Measurements from ENCODE around the gene SPHK2.
A peak's percentile ranks its signal among the peaks of the same experiment; 100 is the strongest.
"Not testable (repeated sequence)": the region's sequence is repeated elsewhere in the genome, so short reads cannot be mapped to it uniquely, and the experiment has no call there.

SPHK2 gene

GRCh38 chr19:48624791-48625723, 5.8 kb downstream of the SPHK2 start:
- DNase-seq (ENCODE audit: low read depth) = no peak

- no peak for DNase-seq (ENCODE audit: low read depth)
Measured at GRCh38 chr19:48625891-48626327, 6.6 kb downstream of the SPHK2 start.

DNA sequence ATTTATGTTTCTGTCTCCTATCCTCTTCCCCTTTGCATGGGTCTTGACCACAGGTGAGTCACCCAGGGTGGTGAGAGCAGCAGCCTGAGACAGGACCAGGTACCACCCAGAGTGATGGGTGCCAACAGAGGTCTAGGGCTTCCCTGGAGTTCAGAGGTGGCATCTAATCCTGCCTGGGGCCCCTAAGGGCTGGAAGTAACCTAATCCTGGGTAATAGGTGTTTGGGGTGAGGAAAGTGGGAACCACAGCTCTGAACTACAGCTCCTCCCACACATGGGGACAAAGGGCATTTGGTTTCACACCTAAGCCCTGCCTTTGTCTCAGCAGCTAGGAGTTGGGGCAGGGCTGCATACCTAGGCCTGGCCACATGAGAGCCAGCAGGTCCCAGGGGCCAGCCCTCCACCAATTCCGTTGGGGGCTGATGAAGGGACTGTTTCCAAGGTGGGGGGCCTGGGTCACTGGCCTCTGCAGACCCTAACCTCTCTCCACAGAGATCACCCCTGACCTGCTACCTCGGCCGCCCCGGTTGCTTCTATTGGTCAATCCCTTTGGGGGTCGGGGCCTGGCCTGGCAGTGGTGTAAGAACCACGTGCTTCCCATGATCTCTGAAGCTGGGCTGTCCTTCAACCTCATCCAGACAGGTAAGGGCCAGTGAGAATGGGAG, 8.0 kb downstream of the SPHK2 start:
- DNase-seq (ENCODE audit: low read depth) = peak; percentile 48

- no peak for DNase-seq (ENCODE audit: low read depth)
Measured at GRCh38 chr19:48627865-48628314, 8.6 kb downstream of the SPHK2 start.

DNA sequence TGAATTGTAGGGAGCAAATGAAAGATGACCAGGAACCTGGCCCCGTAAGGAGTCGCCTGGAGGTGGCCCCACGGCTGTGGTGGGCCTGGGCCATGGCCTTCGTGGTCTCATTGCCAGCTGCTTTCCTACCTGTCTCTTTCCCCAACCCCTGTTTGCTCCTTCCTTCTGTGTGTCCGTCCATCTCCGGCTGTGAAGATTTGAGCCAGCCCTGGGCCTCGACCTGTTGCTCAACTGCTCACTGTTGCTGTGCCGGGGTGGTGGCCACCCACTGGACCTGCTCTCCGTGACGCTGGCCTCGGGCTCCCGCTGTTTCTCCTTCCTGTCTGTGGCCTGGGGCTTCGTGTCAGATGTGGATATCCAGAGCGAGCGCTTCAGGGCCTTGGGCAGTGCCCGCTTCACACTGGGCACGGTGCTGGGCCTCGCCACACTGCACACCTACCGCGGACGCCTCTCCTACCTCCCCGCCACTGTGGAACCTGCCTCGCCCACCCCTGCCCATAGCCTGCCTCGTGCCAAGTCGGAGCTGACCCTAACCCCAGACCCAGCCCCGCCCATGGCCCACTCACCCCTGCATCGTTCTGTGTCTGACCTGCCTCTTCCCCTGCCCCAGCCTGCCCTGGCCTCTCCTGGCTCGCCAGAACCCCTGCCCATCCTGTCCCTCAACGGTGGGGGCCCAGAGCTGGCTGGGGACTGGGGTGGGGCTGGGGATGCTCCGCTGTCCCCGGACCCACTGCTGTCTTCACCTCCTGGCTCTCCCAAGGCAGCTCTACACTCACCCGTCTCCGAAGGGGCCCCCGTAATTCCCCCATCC, 9.4 kb downstream of the SPHK2 start:
- DNase-seq (ENCODE audit: low read depth) = no peak

DNA sequence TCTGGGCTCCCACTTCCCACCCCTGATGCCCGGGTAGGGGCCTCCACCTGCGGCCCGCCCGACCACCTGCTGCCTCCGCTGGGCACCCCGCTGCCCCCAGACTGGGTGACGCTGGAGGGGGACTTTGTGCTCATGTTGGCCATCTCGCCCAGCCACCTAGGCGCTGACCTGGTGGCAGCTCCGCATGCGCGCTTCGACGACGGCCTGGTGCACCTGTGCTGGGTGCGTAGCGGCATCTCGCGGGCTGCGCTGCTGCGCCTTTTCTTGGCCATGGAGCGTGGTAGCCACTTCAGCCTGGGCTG, 9.9 kb downstream of the SPHK2 start:
- DNase-seq (ENCODE audit: low read depth) = no peak

DNA sequence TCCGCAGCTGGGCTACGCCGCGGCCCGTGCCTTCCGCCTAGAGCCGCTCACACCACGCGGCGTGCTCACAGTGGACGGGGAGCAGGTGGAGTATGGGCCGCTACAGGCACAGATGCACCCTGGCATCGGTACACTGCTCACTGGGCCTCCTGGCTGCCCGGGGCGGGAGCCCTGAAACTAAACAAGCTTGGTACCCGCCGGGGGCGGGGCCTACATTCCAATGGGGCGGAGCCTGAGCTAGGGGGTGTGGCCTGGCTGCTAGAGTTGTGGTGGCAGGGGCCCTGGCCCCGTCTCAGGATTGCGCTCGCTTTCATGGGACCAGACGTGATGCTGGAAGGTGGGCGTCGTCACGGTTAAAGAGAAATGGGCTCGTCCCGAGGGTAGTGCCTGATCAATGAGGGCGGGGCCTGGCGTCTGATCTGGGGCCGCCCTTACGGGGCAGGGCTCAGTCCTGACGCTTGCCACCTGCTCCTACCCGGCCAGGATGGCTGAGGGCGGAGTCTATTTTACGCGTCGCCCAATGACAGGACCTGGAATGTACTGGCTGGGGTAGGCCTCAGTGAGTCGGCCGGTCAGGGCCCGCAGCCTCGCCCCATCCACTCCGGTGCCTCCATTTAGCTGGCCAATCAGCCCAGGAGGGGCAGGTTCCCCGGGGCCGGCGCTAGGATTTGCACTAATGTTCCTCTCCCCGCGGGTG, 10.4 kb downstream of the SPHK2 start:
- DNase-seq (ENCODE audit: low read depth) = peak; percentile 77

GRCh38 chr19:48630296-48631063, 11.2 kb downstream of the SPHK2 start:
- peak; percentile 60 for DNase-seq (ENCODE audit: low read depth)

DNA sequence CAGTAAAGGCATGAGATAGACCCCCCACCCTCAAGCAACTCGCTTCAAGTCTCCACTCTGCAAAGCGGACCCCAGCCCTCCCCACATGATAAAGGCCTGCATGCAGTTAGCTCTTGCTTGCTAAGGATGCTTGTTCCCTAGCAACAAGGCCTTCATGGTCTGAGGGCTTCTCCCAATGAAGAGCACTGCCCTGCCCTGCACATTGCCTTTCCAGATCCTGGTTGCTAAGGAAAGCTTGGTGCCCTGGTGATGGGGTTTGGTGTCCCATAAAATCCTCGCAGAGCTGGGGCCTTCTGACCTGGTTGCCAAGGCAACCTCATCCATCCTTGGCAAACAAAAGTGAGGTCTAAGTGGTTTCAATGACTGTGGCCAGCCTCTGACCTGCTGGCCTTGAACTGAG, 11.9 kb downstream of the SPHK2 start:
- no peak for DNase-seq (ENCODE audit: low read depth)

GRCh38 chr19:48632286-48632685, 13.0 kb downstream of the SPHK2 start:
- DNase-seq (ENCODE audit: low read depth) = not testable (repeated sequence)

GRCh38 chr19:48632692-48633147, 13.4 kb downstream of the SPHK2 start:
- DNase-seq (ENCODE audit: low read depth) = no peak

DNA sequence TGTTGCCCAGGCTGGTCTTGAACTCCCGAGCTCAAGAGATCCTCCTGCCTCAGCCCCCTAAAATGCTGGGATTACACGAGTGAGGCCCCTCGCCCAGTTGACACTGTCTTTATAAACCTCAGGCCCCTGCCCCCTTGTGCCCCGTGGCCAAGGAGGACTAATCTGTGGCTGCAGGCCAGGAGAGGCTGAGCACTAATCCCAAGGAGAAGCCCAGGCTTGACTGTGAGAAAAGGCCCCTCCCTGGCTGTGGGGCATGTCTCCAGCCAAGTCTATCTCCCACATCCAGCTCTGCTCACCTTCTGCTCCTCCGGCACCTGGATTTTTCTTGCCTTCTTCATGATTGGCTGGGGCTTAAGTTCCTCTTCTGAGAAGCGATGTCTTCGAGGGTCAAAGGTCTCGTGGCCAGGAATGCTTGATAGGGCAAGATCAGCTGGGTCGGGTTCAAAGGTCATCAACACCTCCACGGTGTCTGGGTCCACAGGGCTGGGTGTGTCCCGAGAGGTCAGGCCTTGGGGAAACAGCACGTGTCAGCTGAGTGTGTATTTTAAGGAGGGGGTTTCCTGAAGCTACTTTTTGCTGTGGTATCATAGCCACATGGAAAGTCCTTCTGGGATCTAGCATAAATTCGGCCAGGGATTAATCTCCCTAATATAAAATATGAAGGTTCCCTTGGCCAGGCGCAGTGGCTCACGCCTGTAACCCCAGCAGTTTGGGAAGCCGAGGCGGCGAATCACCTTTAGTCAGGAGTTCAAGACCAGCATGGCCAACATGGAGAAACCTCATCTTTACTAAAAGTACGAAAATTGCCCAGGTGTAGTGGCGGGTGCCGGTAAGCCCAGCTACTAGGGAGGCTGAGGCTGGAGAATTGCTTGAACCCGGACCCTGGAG, 14.1 kb downstream of the SPHK2 start:
- DNase-seq (ENCODE audit: low read depth) = no peak

DNA sequence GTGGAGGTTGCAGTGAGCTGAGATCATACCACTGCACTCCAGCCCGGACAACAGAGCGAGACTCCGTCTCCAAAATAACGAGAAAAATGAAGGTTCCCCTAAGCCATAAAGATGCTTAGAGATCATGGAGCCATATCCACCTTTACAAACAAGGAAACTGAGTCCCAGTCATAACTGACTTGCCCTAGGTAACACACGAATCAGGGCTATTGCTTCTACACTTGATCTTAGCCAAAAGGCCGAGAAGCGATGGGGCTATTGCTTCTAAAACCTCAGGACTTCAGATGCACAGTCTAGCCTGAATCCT, 14.7 kb downstream of the SPHK2 start:
- DNase-seq (ENCODE audit: low read depth) = no peak

GRCh38 chr19:48634424-48635262, 15.3 kb downstream of the SPHK2 start:
- DNase-seq (ENCODE audit: low read depth) = peak; percentile 96

- DNase-seq (ENCODE audit: low read depth) = no peak
Measured at GRCh38 chr19:48635263-48635965, 16.1 kb downstream of the SPHK2 start.

- DNase-seq (ENCODE audit: low read depth) = no peak
Measured at GRCh38 chr19:48635966-48636858, 16.9 kb downstream of the SPHK2 start.

DNA sequence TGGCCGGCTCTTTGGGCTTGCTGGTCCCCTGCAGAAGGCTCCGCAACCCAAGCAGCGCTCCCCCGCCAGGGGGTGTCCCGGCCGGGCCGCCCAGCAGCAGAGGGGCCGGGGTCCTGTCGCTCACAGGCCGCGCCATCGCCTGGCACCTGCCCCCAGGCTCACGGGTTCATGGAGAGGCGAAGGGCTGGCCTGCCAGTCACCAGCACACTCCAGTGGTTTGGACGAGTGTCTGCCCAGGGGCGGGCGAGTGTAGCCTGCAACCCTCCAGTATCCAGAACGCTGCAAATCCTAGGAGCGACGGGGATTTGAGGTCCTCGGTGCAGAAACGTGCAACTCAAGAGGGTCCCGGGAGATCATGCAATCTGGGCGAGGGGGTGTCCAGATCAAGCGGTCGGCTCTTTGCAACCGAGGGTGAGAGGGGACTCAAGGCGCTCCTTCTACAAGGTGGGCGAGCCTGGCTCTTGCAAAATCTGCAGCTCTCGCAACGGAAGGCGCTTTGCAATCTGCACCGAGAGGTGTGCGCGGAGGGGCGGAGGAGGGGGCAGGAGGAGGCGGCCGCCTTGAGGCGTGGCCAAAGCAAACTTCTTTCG, 17.6 kb downstream of the SPHK2 start, which contains the start of gene DBP:
TSS of gene DBP (minus strand) at position 521 of the 590 bp plus-strand sequence. CDS start at position 136, 385 bp downstream.
- DNase-seq (ENCODE audit: low read depth) = no peak

Data from amniotic epithelial cell (primary cell).